Mesothelial cell of epicardium (in vitro differentiated cells): ENCODE results near the gene HVCN1. TPM values are rescaled to one million over a fixed set of nuclear protein-coding genes. Genes with fewer than 3 reads are reported as not detected.

Experiments
- DNase-seq, 2 experiments: peaks; one replicate each; pipeline ENCODE4 v3.0.0; 2021; ENCODE audit warnings: low spot score in 2 of 2; ENCODE audit not compliant: unreplicated experiment in 2 of 2
- H3K27ac Mint-ChIP-seq: 2 replicates; pipeline ENCODE4 v1.8.0; 2021; ENCODE audit warnings: mixed read lengths
- H3K27me3 Mint-ChIP-seq: 2 replicates; pipeline ENCODE4 v1.8.0; 2021; ENCODE audit warnings: low read depth, mixed read lengths
- H3K36me3 Mint-ChIP-seq: 2 replicates; pipeline ENCODE4 v1.8.0; 2021; ENCODE audit warnings: mixed read lengths
- H3K4me1 Mint-ChIP-seq: 2 replicates; pipeline ENCODE4 v1.8.0; 2021; ENCODE audit warnings: mixed read lengths
- H3K4me3 Mint-ChIP-seq: 2 replicates; pipeline ENCODE4 v1.8.0; 2021; ENCODE audit warnings: mild to moderate bottlenecking, moderate library complexity, mixed read lengths
- H3K9me3 Mint-ChIP-seq: 2 replicates; pipeline ENCODE4 v1.8.0; 2021; ENCODE audit warnings: mixed read lengths
- total RNA-seq: library from RNA; stranded (reverse); gene quantifications from 3 replicates; pipeline ENCODE4 v1.2.1, GENCODE V29; 2021
- TF ChIP-seq, protein P1 (sequence below): fragments of 200-600 bp; sonication (generic); IDR thresholded peaks from one replicate; pipeline ENCODE4 v1.5.0; 2021; ENCODE audit warnings: antibody characterized with exemption; ENCODE audit not compliant: unreplicated experiment

HVCN1 gene
- total RNA-seq, 1 donor from 2014 or later = 7.0 TPM

DNA sequence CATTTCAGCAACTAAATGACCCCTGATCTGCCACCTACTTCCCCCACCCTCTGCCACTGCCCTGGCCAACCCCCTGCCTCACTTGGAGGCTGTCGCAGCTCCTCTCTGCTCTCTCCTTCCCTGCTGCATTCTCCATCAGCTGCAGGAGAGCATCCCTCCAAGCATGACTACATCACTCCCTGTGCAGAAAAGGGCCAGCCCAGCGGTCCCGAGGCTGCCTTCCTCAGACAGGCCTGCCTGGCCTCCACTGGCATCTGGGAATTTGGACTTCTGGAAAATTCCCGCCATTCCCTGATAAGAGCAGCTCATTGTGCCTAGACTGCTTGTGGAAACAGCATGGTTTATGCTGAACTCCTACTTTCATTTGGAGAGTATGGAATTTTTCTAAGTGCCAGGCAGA is 12.7 kb downstream of the HVCN1 start:
- Mint-ChIP-seq H3K27ac (no peak overlapping the region), H3K4me3 (no peak overlapping the region)
- no peak for DNase-seq

GRCh38 chr12:110670161-110670701 is 18.7 kb downstream of the HVCN1 start:
- H3K4me1 Mint-ChIP-seq = no peaks in the 10 kb centered on the region
- H3K27ac Mint-ChIP-seq = no peak overlapping the region
- no peak overlapping the region for H3K4me3 Mint-ChIP-seq
- no peak for DNase-seq
- no peaks in the 10 kb centered on the region for H3K27me3 Mint-ChIP-seq
- TF ChIP-seq, protein P1, sequence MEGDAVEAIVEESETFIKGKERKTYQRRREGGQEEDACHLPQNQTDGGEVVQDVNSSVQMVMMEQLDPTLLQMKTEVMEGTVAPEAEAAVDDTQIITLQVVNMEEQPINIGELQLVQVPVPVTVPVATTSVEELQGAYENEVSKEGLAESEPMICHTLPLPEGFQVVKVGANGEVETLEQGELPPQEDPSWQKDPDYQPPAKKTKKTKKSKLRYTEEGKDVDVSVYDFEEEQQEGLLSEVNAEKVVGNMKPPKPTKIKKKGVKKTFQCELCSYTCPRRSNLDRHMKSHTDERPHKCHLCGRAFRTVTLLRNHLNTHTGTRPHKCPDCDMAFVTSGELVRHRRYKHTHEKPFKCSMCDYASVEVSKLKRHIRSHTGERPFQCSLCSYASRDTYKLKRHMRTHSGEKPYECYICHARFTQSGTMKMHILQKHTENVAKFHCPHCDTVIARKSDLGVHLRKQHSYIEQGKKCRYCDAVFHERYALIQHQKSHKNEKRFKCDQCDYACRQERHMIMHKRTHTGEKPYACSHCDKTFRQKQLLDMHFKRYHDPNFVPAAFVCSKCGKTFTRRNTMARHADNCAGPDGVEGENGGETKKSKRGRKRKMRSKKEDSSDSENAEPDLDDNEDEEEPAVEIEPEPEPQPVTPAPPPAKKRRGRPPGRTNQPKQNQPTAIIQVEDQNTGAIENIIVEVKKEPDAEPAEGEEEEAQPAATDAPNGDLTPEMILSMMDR = no peak
- peaks cover 13% of the 10 kb centered on the region for H3K9me3 Mint-ChIP-seq
- H3K36me3 Mint-ChIP-seq = peaks cover 14% of the 10 kb centered on the region

More for the DNA sequence above, 12.7 kb downstream of the HVCN1 start:
- H3K36me3 Mint-ChIP-seq = peaks cover 13% of the 10 kb centered on the region
- peaks cover 9% of the 10 kb centered on the region for H3K9me3 Mint-ChIP-seq
- no peaks in the 10 kb centered on the region for H3K27me3 Mint-ChIP-seq
- TF ChIP-seq, protein P1 = no peak
- no peaks in the 10 kb centered on the region for H3K4me1 Mint-ChIP-seq

- TF ChIP-seq, protein P1 = no peak
- Mint-ChIP-seq H3K27ac (no peak overlapping the region), H3K4me1 (no peaks in the 10 kb centered on the region), H3K9me3 (peaks cover 16% of the 10 kb centered on the region), H3K27me3 (no peaks in the 10 kb centered on the region), H3K36me3 (peaks cover 14% of the 10 kb centered on the region), H3K4me3 (no peak overlapping the region)
- no peak for DNase-seq
These were observed 19.8 kb downstream of the HVCN1 start for GRCh38 chr12:110669193-110669502.

DNA sequence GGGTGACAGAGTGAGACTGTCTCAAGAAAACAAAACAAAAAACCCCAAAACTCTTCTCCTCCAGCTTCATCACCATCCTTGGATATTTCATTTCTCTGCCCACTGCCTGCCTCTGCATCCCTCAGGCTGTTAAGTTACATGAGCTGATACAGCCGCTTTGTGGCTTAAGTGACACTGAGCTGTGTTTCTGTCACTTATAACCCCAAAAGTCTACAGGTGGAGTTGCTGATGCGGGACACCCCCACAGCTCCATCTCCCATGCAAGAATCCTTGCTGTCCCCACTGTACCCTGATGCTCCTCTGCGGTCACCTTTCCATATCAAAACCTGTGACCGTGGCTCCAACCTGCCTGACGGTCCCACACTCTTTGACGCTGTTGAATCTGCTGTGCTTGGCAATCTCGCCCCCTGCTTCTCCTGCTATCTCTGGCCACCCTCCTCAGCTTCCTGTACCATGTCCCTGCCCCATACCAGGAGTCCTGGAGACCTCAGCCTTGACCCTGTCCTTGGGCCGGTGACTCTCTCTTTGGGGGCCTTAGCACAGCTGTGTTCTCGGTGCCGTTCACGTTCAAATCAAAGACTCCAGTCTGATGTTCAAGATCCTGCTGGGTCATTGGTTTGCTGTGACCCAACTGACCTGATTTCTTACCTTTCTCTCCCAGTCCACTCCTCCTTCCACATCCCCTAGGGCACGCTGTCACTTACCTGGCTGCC is 20.3 kb downstream of the HVCN1 start:
- Mint-ChIP-seq H3K27me3 (no peaks in the 10 kb centered on the region), H3K4me1 (no peaks in the 10 kb centered on the region), H3K9me3 (peaks cover 18% of the 10 kb centered on the region), H3K36me3 (peaks cover 11% of the 10 kb centered on the region), H3K27ac (no peak overlapping the region), H3K4me3 (no peak overlapping the region)
- no peak for DNase-seq
- TF ChIP-seq, protein P1 = no peak

DNA sequence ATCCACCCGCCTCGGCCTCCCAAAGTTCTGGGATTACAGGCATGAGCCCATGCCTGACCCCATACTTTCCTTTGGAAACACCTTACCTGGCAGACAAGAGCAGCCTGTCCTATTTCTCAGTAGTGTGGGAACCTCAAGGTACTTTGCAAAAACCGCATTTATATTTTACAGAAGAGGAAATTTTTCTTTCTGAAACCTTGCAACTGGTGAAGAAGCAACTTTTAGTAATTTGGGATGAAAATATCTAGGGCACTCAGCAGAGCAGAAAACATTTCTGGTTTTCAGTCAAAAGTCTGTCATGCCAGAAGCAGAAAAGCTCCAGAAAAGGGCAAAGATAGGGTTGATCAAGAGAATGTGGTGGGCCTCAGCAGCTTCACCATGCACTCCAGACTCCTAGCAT is 21.2 kb downstream of the HVCN1 start:
- Mint-ChIP-seq H3K36me3 (peaks cover 11% of the 10 kb centered on the region), H3K9me3 (peaks cover 18% of the 10 kb centered on the region), H3K4me1 (no peaks in the 10 kb centered on the region), H3K4me3 (no peak overlapping the region), H3K27ac (no peak overlapping the region), H3K27me3 (peaks cover 2% of the 10 kb centered on the region)
- DNase-seq = no peak
- TF ChIP-seq, protein P1 = no peak
